Activated naive CD8-positive, alpha-beta T cell treated with anti-CD3 and anti-CD28 coated beads, Interleukin-2, amount 50 U/mL, for 24 hours (primary cell): Measurements from ENCODE around the gene KLF11.

ENCODE experiments used
- ATAC-seq: fragments of 150-1000 bp; cut with Tn5 transposase; one replicate; pipeline ENCODE4 v1.10.0; 2021
- DNase-seq: peaks from one replicate; pipeline ENCODE4 v3.0.0; 2021
- H3K27ac Mint-ChIP-seq: one replicate; pipeline ENCODE4 v1.8.0; 2021; ENCODE audit warnings: mild to moderate bottlenecking, mixed read lengths
- H3K27me3 Mint-ChIP-seq: one replicate; pipeline ENCODE4 v1.8.0; 2021; ENCODE audit warnings: mixed read lengths
- H3K36me3 Mint-ChIP-seq: one replicate; pipeline ENCODE4 v1.8.0; 2021; ENCODE audit warnings: low read depth, mixed read lengths
- H3K4me1 Mint-ChIP-seq: one replicate; pipeline ENCODE4 v1.8.0; 2021; ENCODE audit warnings: mixed read lengths
- H3K4me3 Mint-ChIP-seq: one replicate; pipeline ENCODE4 v1.8.0; 2021; ENCODE audit warnings: mild to moderate bottlenecking, moderate library complexity, mixed read lengths
- H3K9me3 Mint-ChIP-seq: one replicate; pipeline ENCODE4 v1.8.0; 2021; ENCODE audit warnings: mixed read lengths

The KLF11 gene

GRCh38 chr2:10038123-10038522 lies 5.2 kb upstream of the KLF11 start:
- no peaks in the 10 kb centered on the region for H3K9me3 Mint-ChIP-seq
- H3K27ac Mint-ChIP-seq = no peak overlapping the region
- H3K4me1 Mint-ChIP-seq = peaks cover 24% of the 10 kb centered on the region
- ATAC-seq (no peak), DNase-seq (no peak)
- no peaks in the 10 kb centered on the region for H3K36me3 Mint-ChIP-seq
- H3K27me3 Mint-ChIP-seq = peaks cover 11% of the 10 kb centered on the region
- no peak overlapping the region for H3K4me3 Mint-ChIP-seq

GRCh38 chr2:10038716-10039115 lies 4.6 kb upstream of the KLF11 start:
- Mint-ChIP-seq H3K9me3 (no peaks in the 10 kb centered on the region), H3K27ac (no peak overlapping the region), H3K36me3 (no peaks in the 10 kb centered on the region), H3K4me3 (no peak overlapping the region), H3K27me3 (peaks cover 11% of the 10 kb centered on the region), H3K4me1 (peaks cover 24% of the 10 kb centered on the region)
- no peak for DNase-seq
- no peak for ATAC-seq

- no peaks in the 10 kb centered on the region for H3K9me3 Mint-ChIP-seq
- no peaks in the 10 kb centered on the region for H3K36me3 Mint-ChIP-seq
- H3K27ac Mint-ChIP-seq = no peak overlapping the region
- peaks cover 11% of the 10 kb centered on the region for H3K27me3 Mint-ChIP-seq
- H3K4me3 Mint-ChIP-seq = no peak overlapping the region
- ATAC-seq = no peak
- DNase-seq = no peak
- peaks cover 27% of the 10 kb centered on the region for H3K4me1 Mint-ChIP-seq
Observed at GRCh38 chr2:10039658-10040410, 3.5 kb upstream of the KLF11 start.

DNA sequence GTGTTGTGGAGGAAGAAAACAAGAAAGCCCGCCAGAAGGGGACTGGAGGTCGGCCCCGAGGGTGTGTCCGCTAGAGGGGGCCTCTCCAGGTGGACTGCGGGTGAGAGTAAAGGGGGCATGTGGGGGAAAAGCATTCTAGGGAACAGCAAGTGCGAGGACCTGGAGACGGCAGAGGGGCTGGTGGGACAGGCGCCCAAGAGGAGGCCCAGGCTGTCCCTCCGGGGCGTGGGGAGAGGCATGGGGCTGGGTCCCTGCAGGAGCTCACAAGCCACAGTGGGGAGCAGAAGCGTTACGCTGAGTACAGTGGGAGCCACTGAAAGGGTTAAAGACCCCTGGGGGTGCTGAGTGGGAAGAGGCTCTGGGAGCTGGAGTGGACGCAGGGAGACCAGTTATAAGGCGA lies 1.6 kb upstream of the KLF11 start:
- no peak for DNase-seq
- no peak for ATAC-seq
- no peak overlapping the region for H3K27ac Mint-ChIP-seq
- H3K4me1 Mint-ChIP-seq = peaks cover 16% of the 10 kb centered on the region
- H3K4me3 Mint-ChIP-seq = no peak overlapping the region
- peaks cover 13% of the 10 kb centered on the region for H3K27me3 Mint-ChIP-seq
- no peaks in the 10 kb centered on the region for H3K9me3 Mint-ChIP-seq
- H3K36me3 Mint-ChIP-seq = no peaks in the 10 kb centered on the region

GRCh38 chr2:10042301-10043161 lies 819 bp upstream of the KLF11 start:
- DNase-seq = peak; percentile 46
- no peak for ATAC-seq
- Mint-ChIP-seq H3K36me3 (no peaks in the 10 kb centered on the region), H3K27me3 (peaks cover 13% of the 10 kb centered on the region), H3K27ac (peak overlapping the region; percentile 78), H3K4me1 (peaks cover 15% of the 10 kb centered on the region), H3K4me3 (peak overlapping the region; percentile 72), H3K9me3 (no peaks in the 10 kb centered on the region)

GRCh38 chr2:10043906-10044601 lies 704 bp downstream of the KLF11 start:
- Mint-ChIP-seq H3K27ac (peak overlapping the region; percentile 69), H3K4me1 (peaks cover 13% of the 10 kb centered on the region), H3K9me3 (no peaks in the 10 kb centered on the region), H3K4me3 (peak overlapping the region; percentile 59), H3K27me3 (peaks cover 13% of the 10 kb centered on the region), H3K36me3 (peaks cover 2% of the 10 kb centered on the region)
- DNase-seq (peak; percentile 89), ATAC-seq (peak; percentile 67)

- no peak overlapping the region for H3K4me3 Mint-ChIP-seq
- ATAC-seq (no peak), DNase-seq (no peak)
- no peaks in the 10 kb centered on the region for H3K9me3 Mint-ChIP-seq
- H3K36me3 Mint-ChIP-seq = peaks cover 2% of the 10 kb centered on the region
- H3K27me3 Mint-ChIP-seq = peaks cover 13% of the 10 kb centered on the region
- peaks cover 13% of the 10 kb centered on the region for H3K4me1 Mint-ChIP-seq
- no peak overlapping the region for H3K27ac Mint-ChIP-seq
Observed at GRCh38 chr2:10045561-10046355, 2.4 kb downstream of the KLF11 start.

DNA sequence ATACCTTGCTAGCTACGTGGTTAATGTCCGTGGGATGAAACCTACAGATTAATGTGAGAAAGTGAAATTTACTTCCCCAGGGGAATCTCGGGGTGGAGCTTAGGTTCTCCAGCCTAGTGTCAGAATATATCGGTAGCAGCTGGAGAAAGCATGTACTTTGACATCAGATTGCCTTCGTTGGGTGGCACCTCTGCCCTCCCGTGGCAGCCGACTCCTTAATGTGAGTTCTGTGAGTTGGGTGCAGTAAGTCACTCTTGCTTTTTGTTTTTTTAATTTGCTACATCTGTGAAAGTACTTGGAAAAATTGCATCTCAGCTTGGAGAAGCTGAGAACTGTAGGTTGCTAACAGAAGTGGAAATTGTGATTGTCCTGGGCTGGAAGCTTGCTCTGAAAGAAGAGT lies 3.6 kb downstream of the KLF11 start:
- Mint-ChIP-seq H3K27me3 (peaks cover 10% of the 10 kb centered on the region), H3K4me3 (no peak overlapping the region), H3K27ac (no peak overlapping the region), H3K36me3 (peaks cover 2% of the 10 kb centered on the region), H3K9me3 (no peaks in the 10 kb centered on the region), H3K4me1 (peaks cover 13% of the 10 kb centered on the region)
- DNase-seq = no peak
- no peak for ATAC-seq

DNA sequence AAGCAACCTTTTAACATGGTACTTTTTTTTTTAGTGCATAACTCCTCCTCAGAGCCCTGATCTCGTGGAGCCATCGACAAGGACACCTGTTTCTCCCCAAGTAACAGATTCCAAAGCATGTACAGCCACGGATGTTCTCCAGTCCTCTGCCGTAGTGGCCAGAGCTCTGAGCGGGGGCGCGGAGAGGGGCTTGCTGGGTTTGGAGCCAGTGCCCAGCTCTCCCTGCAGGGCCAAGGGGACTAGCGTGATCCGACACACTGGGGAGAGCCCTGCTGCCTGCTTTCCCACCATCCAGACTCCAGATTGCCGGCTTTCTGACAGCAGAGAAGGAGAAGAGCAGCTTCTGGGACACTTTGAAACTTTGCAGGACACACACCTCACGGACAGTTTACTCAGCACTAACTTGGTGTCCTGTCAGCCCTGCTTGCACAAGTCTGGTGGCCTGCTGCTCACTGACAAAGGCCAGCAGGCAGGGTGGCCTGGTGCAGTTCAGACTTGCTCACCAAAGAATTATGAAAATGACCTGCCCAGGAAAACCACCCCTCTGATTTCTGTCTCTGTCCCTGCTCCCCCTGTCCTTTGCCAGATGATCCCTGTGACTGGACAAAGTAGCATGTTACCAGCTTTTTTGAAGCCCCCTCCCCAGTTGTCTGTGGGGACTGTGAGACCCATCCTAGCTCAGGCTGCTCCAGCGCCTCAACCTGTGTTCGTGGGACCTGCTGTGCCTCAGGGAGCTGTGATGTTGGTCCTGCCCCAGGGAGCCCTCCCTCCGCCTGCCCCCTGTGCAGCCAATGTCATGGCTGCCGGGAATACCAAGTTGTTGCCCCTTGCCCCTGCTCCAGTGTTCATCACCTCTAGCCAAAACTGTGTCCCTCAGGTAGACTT lies 4.5 kb downstream of the KLF11 start:
- peaks cover 2% of the 10 kb centered on the region for H3K27me3 Mint-ChIP-seq
- H3K4me1 Mint-ChIP-seq = peaks cover 7% of the 10 kb centered on the region
- DNase-seq (no peak), ATAC-seq (no peak)
- H3K27ac Mint-ChIP-seq = no peak overlapping the region
- H3K36me3 Mint-ChIP-seq = peaks cover 6% of the 10 kb centered on the region
- H3K9me3 Mint-ChIP-seq = no peaks in the 10 kb centered on the region
- H3K4me3 Mint-ChIP-seq = no peak overlapping the region

- Mint-ChIP-seq H3K36me3 (peaks cover 6% of the 10 kb centered on the region), H3K9me3 (no peaks in the 10 kb centered on the region), H3K4me3 (no peak overlapping the region), H3K27ac (no peak overlapping the region), H3K4me1 (peaks cover 6% of the 10 kb centered on the region), H3K27me3 (peaks cover 1% of the 10 kb centered on the region)
- ATAC-seq (no peak), DNase-seq (no peak)
Observed at GRCh38 chr2:10048501-10049171, 5.3 kb downstream of the KLF11 start.

DNA sequence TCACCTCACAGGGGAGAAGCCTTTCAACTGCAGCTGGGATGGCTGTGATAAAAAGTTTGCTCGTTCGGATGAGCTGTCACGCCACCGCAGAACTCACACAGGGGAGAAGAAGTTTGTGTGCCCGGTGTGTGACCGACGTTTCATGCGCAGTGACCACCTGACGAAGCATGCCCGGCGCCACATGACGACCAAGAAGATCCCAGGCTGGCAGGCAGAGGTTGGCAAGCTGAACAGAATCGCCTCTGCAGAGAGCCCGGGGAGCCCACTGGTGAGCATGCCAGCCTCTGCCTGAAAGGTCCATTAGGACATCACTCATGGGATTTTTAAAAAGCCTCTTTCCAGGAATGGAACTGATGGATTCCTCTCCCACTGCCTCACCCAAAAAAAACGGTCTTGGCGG lies 8.9 kb downstream of the KLF11 start:
- no peak for DNase-seq
- Mint-ChIP-seq H3K4me1 (peaks cover 4% of the 10 kb centered on the region), H3K4me3 (no peak overlapping the region), H3K36me3 (peaks cover 6% of the 10 kb centered on the region), H3K27ac (no peak overlapping the region), H3K9me3 (no peaks in the 10 kb centered on the region), H3K27me3 (peaks cover 4% of the 10 kb centered on the region)
- no peak for ATAC-seq

GRCh38 chr2:10053351-10053750 lies 10.0 kb downstream of the KLF11 start:
- ATAC-seq (no peak), DNase-seq (no peak)
- H3K4me3 Mint-ChIP-seq = no peak overlapping the region
- H3K27ac Mint-ChIP-seq = no peak overlapping the region
- H3K27me3 Mint-ChIP-seq = peaks cover 4% of the 10 kb centered on the region
- peaks cover 4% of the 10 kb centered on the region for H3K36me3 Mint-ChIP-seq
- H3K4me1 Mint-ChIP-seq = peaks cover 6% of the 10 kb centered on the region
- no peaks in the 10 kb centered on the region for H3K9me3 Mint-ChIP-seq

GRCh38 chr2:10054424-10054823 lies 11.1 kb downstream of the KLF11 start:
- Mint-ChIP-seq H3K4me1 (peaks cover 6% of the 10 kb centered on the region), H3K27ac (no peak overlapping the region), H3K4me3 (no peak overlapping the region), H3K9me3 (no peaks in the 10 kb centered on the region), H3K36me3 (peaks cover 4% of the 10 kb centered on the region), H3K27me3 (peaks cover 4% of the 10 kb centered on the region)
- DNase-seq = no peak
- ATAC-seq = no peak
